Measurements from ENCODE around the gene ADCY5.

DNA sequence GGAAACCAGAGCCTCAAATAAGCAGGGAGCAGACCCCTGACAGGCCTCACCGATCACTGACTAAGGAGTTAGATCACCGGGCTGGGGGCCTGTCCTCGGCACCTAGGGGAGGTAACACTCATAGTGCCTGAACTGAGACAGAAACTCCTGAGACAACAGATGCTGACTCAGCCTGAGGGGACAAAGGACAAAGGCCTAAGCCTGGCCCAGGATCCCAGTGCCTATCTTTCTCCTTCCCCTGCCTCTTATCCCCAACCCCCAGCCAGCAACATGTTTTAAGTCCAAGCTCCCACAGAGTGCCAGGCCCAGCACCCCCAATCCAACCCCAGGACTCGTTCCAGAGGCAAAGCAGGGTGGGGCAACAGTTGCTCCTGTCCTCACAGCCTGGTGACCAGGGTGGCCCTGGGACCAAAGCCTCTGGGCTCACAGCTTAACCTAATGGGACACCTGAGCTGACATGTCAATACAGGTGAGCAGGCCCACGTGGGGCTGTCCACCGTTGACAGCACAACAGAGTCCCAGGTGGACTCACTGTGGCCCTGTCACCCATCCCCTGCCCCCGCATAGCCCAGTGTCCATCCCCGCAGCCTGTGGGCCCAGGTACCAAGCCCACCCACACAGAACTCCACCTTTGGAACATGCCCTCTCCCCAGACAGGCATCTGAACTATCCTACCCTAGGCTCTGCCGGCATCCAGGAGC is 37.4 kb downstream of the ADCY5 start:
- TF ChIP-seq, protein P1, sequence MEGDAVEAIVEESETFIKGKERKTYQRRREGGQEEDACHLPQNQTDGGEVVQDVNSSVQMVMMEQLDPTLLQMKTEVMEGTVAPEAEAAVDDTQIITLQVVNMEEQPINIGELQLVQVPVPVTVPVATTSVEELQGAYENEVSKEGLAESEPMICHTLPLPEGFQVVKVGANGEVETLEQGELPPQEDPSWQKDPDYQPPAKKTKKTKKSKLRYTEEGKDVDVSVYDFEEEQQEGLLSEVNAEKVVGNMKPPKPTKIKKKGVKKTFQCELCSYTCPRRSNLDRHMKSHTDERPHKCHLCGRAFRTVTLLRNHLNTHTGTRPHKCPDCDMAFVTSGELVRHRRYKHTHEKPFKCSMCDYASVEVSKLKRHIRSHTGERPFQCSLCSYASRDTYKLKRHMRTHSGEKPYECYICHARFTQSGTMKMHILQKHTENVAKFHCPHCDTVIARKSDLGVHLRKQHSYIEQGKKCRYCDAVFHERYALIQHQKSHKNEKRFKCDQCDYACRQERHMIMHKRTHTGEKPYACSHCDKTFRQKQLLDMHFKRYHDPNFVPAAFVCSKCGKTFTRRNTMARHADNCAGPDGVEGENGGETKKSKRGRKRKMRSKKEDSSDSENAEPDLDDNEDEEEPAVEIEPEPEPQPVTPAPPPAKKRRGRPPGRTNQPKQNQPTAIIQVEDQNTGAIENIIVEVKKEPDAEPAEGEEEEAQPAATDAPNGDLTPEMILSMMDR (IDR thresholded peaks at IDR 0.05) = no peak
- TF ChIP-seq RAD21 (conservative IDR thresholded peaks at IDR 0.05 in 1 of 2, IDR thresholded peaks at IDR 0.05 in 1 of 2) (no peak), POLR2A (IDR thresholded peaks at IDR 0.05; ENCODE audit: low read length) (no peak), CBX8 (IDR thresholded peaks at IDR 0.05) (no peak), EP300 (IDR thresholded peaks at IDR 0.05) (no peak), KDM1A (IDR thresholded peaks at IDR 0.05; ENCODE audit: low read depth) (no peak), CHD2 (IDR thresholded peaks at IDR 0.05; ENCODE audit: low read length, partially characterized antibody) (no peak), MAZ (IDR thresholded peaks at IDR 0.05; ENCODE audit: borderline replicate concordance, low read depth, low read length) (no peak), JUNB (IDR thresholded peaks at IDR 0.05) (no peak), PHF8 (IDR thresholded peaks at IDR 0.05; ENCODE audit: borderline replicate concordance, low read depth) (no peak), HDAC2 (IDR thresholded peaks at IDR 0.05) (no peak)
- TF ChIP-seq, protein P2, sequence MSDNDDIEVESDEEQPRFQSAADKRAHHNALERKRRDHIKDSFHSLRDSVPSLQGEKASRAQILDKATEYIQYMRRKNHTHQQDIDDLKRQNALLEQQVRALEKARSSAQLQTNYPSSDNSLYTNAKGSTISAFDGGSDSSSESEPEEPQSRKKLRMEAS (IDR thresholded peaks at IDR 0.05) = no peak
- TF ChIP-seq, protein P3, sequence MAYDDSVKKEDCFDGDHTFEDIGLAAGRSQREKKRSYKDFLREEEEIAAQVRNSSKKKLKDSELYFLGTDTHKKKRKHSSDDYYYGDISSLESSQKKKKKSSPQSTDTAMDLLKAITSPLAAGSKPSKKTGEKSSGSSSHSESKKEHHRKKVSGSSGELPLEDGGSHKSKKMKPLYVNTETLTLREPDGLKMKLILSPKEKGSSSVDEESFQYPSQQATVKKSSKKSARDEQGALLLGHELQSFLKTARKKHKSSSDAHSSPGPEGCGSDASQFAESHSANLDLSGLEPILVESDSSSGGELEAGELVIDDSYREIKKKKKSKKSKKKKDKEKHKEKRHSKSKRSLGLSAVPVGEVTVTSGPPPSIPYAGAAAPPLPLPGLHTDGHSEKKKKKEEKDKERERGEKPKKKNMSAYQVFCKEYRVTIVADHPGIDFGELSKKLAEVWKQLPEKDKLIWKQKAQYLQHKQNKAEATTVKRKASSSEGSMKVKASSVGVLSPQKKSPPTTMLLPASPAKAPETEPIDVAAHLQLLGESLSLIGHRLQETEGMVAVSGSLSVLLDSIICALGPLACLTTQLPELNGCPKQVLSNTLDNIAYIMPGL (CRISPR knock-in tag; IDR thresholded peaks at IDR 0.05; ENCODE audit: borderline replicate concordance) = no peak

Data from A549 (cell line).